Stimulated activated naive CD4-positive, alpha-beta T cell treated with Interleukin-2 at 50 U/mL for 16 hours (primary cell): ENCODE data around the gene FRMD8.
A peak's percentile ranks its signal among the peaks of the same experiment; 100 is the strongest.

Experiments
- DNase-seq: peaks from one replicate; lab custom pipeline; 2025; lab: John Stamatoyannopoulos, UW

The FRMD8 gene

GRCh38 chr11:65454696-65455456 is 68.4 kb downstream of the FRMD8 start:
- DNase-seq: peak; percentile 62

GRCh38 chr11:65456418-65456817 is 70.0 kb downstream of the FRMD8 start:
- DNase-seq: no peak

- no peak for DNase-seq
These were observed 73.1 kb downstream of the FRMD8 start for GRCh38 chr11:65459552-65459951.
